ENCODE data around the gene ATP10B.
"Not testable (repeated sequence)": the region's sequence is repeated elsewhere in the genome, so short reads cannot be mapped to it uniquely, and the experiment has no call there.

Gene ATP10B

GRCh38 chr5:160757194-160757593 is 94.8 kb downstream of the ATP10B start:
- in situ Hi-C loops (cut with MboI; ENCODE audit: low sequenced_read_pairs) = no loop called here

- in situ Hi-C loops (cut with MboI; ENCODE audit: low sequenced_read_pairs) = no loop called here
Observed at GRCh38 chr5:160750938-160751657, 100.9 kb downstream of the ATP10B start.

- in situ Hi-C loops (cut with MboI; ENCODE audit: low sequenced_read_pairs) = no loop called here
Observed at GRCh38 chr5:160749682-160750081, 102.3 kb downstream of the ATP10B start.

GRCh38 chr5:160749026-160749425 is 103.0 kb downstream of the ATP10B start:
- in situ Hi-C loops (cut with MboI; ENCODE audit: low sequenced_read_pairs) = no loop called here

GRCh38 chr5:160747987-160748386 is 104.0 kb downstream of the ATP10B start:
- in situ Hi-C loops (cut with MboI; ENCODE audit: low sequenced_read_pairs) = no loop called here

DNA sequence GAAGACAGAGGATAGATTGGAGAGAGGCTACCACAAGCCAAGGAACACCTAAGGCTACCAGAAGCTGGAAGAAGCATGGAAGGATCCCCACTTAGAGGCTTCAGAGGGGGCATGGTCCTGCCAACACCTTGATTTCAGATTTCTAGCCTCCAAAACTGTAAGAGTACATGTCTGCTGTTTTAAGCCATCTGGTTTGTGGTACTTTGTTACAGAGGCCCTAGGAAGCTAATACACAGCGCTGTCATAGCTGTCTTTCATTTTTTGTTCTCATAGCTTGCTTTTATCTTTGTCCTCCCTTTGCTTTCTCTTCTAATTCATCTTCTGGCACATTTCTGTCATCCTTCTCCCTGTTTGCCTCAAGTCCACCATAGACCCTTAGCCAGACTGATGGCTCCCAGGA is 104.5 kb downstream of the ATP10B start:
- in situ Hi-C loops (cut with MboI; ENCODE audit: low sequenced_read_pairs) = no loop called here

- in situ Hi-C loops (cut with MboI; ENCODE audit: low sequenced_read_pairs) = no loop called here
Observed at GRCh38 chr5:160744268-160745101, 107.5 kb downstream of the ATP10B start.

DNA sequence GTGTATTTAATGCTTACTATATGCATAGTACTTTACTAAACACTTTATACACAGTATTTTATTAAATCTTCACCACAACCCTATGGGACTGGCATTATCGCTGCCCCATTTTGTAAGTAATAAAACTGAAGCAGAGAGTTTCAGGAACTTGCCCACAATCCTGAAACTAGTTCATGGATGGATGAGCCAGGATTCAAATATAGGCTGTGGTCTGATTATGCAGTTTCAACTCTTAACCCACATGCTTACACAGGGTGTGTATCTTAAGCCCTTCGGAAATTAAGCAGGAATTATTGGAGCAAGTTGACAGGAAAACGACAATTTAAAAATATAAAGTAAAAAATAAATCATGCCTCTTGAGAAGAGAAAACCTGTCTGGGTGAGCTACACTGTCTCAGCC is 109.0 kb downstream of the ATP10B start:
- in situ Hi-C loops (cut with MboI; ENCODE audit: low sequenced_read_pairs) = no loop called here

DNA sequence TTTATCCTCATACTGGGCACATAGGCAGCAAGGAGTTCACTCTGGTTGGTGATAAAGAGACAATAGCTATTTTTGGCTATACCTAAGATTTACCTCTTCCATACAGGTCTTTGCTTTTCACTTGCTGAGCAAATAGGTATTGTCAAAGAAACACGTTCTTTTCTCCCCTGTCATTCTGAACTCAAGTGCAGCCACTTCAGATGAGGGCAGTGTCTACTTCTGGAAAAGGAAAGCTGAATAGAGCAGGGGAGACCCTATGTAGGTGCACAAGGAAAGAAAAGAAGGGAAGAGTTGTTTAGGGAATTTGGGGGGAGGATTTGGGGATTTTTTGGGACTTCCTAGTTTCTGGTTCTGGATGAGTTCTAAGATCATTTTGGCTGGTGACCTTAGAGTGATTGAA is 109.6 kb downstream of the ATP10B start:
- in situ Hi-C loops (cut with MboI; ENCODE audit: low sequenced_read_pairs) = no loop called here

- in situ Hi-C loops (cut with MboI; ENCODE audit: low sequenced_read_pairs) = no loop called here
Observed at GRCh38 chr5:160727296-160727997, 124.6 kb downstream of the ATP10B start.

- in situ Hi-C loops (cut with MboI; ENCODE audit: low sequenced_read_pairs) = no loop called here
Observed at GRCh38 chr5:160726721-160727120, 125.3 kb downstream of the ATP10B start.

GRCh38 chr5:160720822-160721221 is 131.2 kb downstream of the ATP10B start:
- in situ Hi-C loops (cut with MboI; ENCODE audit: low sequenced_read_pairs) = no loop called here

DNA sequence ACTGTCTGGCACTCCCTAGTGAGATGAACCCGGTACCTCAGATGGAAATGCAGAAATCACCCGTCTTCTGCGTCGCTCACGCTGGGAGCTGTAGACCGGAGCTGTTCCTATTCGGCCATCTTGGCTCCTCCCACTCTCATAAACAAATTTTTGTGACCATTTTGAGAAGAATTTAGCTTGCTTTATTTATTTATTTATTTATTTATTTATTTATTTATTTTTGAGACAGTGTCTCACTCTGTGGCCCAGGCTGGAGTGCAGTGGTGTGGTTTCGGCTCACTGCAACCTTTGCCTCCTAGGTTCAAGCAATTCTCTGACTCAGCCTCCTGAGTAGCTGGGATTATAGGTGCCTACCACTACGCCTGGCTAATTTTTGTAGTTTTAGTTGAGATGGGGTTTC is 136.5 kb downstream of the ATP10B start:
- in situ Hi-C loops (cut with MboI; ENCODE audit: low sequenced_read_pairs) = not testable (repeated sequence)

- in situ Hi-C loops (cut with MboI; ENCODE audit: low sequenced_read_pairs) = no loop called here
Observed at GRCh38 chr5:160703547-160704189, 148.3 kb downstream of the ATP10B start.

GRCh38 chr5:160702934-160703333 is 149.1 kb downstream of the ATP10B start:
- in situ Hi-C loops (cut with MboI; ENCODE audit: low sequenced_read_pairs) = no loop called here

DNA sequence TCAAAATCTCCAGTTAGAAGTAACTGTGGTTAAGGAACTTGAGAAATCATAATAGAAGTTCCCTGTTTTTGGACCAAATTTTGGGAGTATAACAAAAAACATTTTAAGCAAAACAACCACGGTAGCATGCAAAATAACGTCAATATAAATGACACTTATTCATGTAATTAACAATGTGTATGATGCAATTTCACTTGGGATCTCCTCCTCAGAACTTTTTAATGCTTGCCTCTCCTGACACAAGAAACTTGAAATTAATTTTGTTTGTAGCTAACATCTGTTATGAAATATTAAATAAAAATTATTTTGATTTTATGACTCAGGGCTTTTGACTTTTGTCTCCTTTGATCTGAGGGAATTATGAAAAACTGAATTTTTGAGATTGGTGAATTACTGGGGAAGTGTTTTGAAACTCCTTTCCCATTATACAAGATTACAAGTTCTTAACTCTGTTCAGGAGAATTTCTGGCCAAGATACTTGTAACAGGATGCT is 149.7 kb downstream of the ATP10B start:
- in situ Hi-C loops (cut with MboI; ENCODE audit: low sequenced_read_pairs) = no loop called here

GRCh38 chr5:160701403-160701802 is 150.6 kb downstream of the ATP10B start:
- in situ Hi-C loops (cut with MboI; ENCODE audit: low sequenced_read_pairs) = no loop called here

- in situ Hi-C loops (cut with MboI; ENCODE audit: low sequenced_read_pairs) = no loop called here
Observed at GRCh38 chr5:160699301-160699700, 152.7 kb downstream of the ATP10B start.

DNA sequence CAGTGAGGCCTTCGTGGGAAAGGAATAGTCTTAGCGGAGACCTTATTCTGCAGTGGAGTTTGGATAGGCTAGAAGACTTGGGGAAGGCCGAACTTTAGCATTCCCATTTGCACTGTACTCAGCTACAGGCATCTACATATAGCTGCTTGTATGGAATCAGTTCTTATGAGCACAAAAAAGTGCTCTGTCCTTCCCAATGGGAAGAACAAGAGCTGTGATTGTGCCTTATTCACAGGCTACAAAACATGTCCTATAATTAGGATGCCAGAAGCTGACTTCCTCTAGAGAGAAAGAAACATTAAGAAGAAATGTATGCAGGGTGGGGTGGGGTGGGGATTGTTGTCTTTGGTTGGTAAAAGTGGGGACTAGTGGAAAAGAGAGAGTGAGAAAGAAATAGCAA is 154.7 kb downstream of the ATP10B start:
- in situ Hi-C loops (cut with MboI; ENCODE audit: low sequenced_read_pairs) = no loop called here

DNA sequence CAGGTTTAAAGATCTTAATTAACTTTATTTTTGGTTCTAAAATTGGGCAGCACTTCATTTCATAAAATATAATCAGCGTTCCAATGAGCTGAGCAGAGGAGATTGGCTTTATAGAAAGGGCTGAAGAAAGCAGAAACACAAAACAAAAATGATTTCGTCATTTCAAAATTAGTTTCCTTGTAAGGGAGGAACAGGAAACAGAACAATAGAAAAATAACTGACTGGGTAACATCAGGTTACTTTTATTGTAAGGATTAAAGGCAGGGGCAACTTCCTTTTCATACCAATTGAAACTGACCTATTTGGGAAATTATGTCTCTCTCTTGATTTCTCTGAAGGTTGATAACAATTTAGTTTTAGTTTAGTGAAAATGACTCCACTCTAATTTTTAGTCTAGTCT is 157.1 kb downstream of the ATP10B start:
- in situ Hi-C loops (cut with MboI; ENCODE audit: low sequenced_read_pairs) = no loop called here
